Caco-2 (cell line): Measurements from ENCODE around the gene IL17C. TPM values are rescaled to one million over a fixed set of nuclear protein-coding genes. Genes with fewer than 3 reads are reported as not detected.

Experiments used
- BruUV-seq: library from RNA; stranded (reverse); fragments of 400-500 nt; replicated peaks from 2 replicates; lab custom pipeline; 2021; lab: Mats Ljungman, UMichigan
- CTCF ChIA-PET: fragments of 300-600 bp; sonication (Branson Sonifier 250); formaldehyde crosslinking; loops from one replicate; lab custom pipeline; 2022; ENCODE audit warnings: antibody characterized with exemption; lab: Charles Lee
- POLR2A ChIA-PET: fragments of 300-600 bp; sonication (Branson Sonifier 250); formaldehyde crosslinking; loops from one replicate; lab custom pipeline; 2022; ENCODE audit warnings: antibody characterized with exemption; lab: Charles Lee
- DNase-seq, 2 experiments: peaks; one replicate each; pipeline versions ENCODE4 v3.0.0 to v3.0.0-alpha.2; 2020 to 2022
- H3K27me3 ChIP-seq: replicated peaks from 2 replicates; pipeline ENCODE4 v1.6.0; 2011; ENCODE audit warnings: low read length; ENCODE audit not compliant: control insufficient read depth, insufficient read depth
- H3K36me3 ChIP-seq: 2 replicates; pipeline ENCODE4 v1.5.1; 2011; ENCODE audit warnings: low read length; ENCODE audit not compliant: control insufficient read depth, insufficient read depth
- H3K4me1 ChIP-seq: fragments of 250-450 bp; sonication (Bioruptor Pico); 2 replicates; pipeline ENCODE4 v1.5.1; 2020; ENCODE audit warnings: mild to moderate bottlenecking
- H3K4me3 ChIP-seq: 2 replicates; pipeline ENCODE4 v1.5.1; 2011; ENCODE audit warnings: low read depth, mild to moderate bottlenecking, control low read depth, low read length
- H3K9me3 ChIP-seq: fragments of 250-450 bp; sonication (Bioruptor Pico); 2 replicates; pipeline ENCODE4 v1.5.1; 2020; ENCODE audit warnings: mild to moderate bottlenecking, moderate library complexity
- H3K27ac Mint-ChIP-seq: one replicate; pipeline ENCODE4 v1.8.0; 2022; ENCODE audit warnings: mixed read lengths; ENCODE audit not compliant: unreplicated experiment
- H3K27me3 Mint-ChIP-seq: one replicate; pipeline ENCODE4 v1.8.0; 2022; ENCODE audit warnings: mixed read lengths; ENCODE audit not compliant: insufficient read depth, unreplicated experiment
- H3K36me3 Mint-ChIP-seq: one replicate; pipeline ENCODE4 v1.8.0; 2022; ENCODE audit warnings: mild to moderate bottlenecking, mixed read lengths; ENCODE audit not compliant: insufficient read depth, unreplicated experiment
- H3K4me1 Mint-ChIP-seq: one replicate; pipeline ENCODE4 v1.8.0; 2022; ENCODE audit warnings: low read depth, mixed read lengths; ENCODE audit not compliant: unreplicated experiment
- H3K4me3 Mint-ChIP-seq: one replicate; pipeline ENCODE4 v1.8.0; 2022; ENCODE audit warnings: mild to moderate bottlenecking, moderate library complexity, mixed read lengths; ENCODE audit not compliant: unreplicated experiment
- H3K9me3 Mint-ChIP-seq: one replicate; pipeline ENCODE4 v1.8.0; 2022; ENCODE audit warnings: mixed read lengths; ENCODE audit not compliant: unreplicated experiment
- intact Hi-C: fragments of 100-400 bp; cut with micrococcal nuclease; formaldehyde crosslinking; loops from one replicate; pipeline ENCODE4 v1.10.0; 2022; ENCODE audit not compliant: unreplicated experiment
- total RNA-seq: library from RNA; stranded (reverse); gene quantifications from 2 replicates; pipeline ENCODE4 v1.2.3, GENCODE V29; 2022
- TF ChIP-seq, protein P1 (sequence below), 2 experiments: fragments of 200-600 bp in 1 of 2; IDR thresholded peaks; 1 replicate in 1 of 2; 2 replicates in 1 of 2; pipeline versions ENCODE4 v1.5.1 to v1.8.0; 2011 to 2022; ENCODE audit warnings: antibody characterized with exemption in 1 of 2, control low read depth in 1 of 2, inconsistent platforms in 1 of 2, low read depth in 1 of 2, low read length in 1 of 2, mild to moderate bottlenecking in 1 of 2, moderate library complexity in 1 of 2; ENCODE audit not compliant: insufficient read depth in 1 of 2, severe bottlenecking in 1 of 2, unreplicated experiment in 1 of 2

Gene IL17C
- total RNA-seq, 1 experiment from 2014 or later = not detected

DNA sequence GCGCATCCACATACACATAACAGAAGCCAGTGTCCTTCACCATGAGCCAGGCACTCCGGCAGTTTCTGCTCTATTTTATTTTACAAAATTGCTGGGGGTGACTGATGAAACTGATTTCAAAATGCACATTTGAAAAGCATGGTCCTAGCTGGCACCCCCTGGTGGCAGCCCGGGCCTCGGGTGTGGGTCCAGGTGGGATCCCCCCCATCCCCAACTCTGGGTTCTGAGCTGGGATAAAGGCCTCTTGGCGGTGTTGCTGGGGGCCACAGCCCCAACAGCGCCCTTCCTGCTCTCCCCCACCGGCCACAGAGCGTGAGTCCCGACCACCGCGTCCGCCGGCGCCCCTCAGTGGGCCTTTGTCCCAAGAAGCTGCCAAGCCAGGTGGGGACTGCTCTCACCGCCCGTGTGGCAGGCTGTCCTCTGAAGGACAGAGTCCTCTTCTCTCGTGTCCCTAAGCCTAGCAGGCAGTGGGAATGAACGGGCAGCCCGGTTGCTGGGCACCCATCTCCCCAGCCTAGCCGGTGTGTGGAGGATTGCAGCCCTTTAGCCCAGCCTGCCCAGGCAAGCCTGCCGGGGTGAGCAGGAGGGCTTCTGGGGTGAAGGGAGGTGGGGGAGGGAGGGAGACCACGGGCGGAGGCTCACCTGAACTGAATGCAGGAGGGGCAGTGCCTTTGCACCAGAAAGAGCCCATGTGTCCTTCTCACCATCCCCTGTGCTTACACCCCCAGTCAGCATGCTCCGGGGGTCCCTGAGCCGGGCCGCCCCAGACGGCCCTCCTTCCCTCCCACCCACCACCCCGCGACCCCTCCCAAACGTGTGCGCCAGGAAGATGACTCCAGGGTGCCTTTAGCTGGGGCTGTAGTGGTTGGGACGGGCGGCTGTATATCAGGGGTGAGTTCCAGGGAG, 47.0 kb downstream of the IL17C start:
- BruUV-seq = no TSS peak
- peaks cover 17% of the 10 kb centered on the region for H3K36me3 Mint-ChIP-seq
- peak overlapping the region; percentile 78 for H3K4me3 Mint-ChIP-seq
- TF ChIP-seq, protein P1, sequence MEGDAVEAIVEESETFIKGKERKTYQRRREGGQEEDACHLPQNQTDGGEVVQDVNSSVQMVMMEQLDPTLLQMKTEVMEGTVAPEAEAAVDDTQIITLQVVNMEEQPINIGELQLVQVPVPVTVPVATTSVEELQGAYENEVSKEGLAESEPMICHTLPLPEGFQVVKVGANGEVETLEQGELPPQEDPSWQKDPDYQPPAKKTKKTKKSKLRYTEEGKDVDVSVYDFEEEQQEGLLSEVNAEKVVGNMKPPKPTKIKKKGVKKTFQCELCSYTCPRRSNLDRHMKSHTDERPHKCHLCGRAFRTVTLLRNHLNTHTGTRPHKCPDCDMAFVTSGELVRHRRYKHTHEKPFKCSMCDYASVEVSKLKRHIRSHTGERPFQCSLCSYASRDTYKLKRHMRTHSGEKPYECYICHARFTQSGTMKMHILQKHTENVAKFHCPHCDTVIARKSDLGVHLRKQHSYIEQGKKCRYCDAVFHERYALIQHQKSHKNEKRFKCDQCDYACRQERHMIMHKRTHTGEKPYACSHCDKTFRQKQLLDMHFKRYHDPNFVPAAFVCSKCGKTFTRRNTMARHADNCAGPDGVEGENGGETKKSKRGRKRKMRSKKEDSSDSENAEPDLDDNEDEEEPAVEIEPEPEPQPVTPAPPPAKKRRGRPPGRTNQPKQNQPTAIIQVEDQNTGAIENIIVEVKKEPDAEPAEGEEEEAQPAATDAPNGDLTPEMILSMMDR (IDR thresholded peaks at IDR 0.05; ENCODE audit: insufficient read depth in 1 of 2, low read depth in 1 of 2, low read length in 1 of 2, severe bottlenecking in 1 of 2, unreplicated experiment in 1 of 2) = peak; percentile 78 to 82
- no peaks in the 10 kb centered on the region for H3K27me3 Mint-ChIP-seq
- Histone ChIP-seq H3K4me3 (peak overlapping the region; percentile 82), H3K4me1 (peaks cover 24% of the 10 kb centered on the region), H3K27me3 (no peaks in the 10 kb centered on the region), H3K36me3 (no peaks in the 10 kb centered on the region), H3K9me3 (no peaks in the 10 kb centered on the region)
- intact Hi-C loops = loop anchor here (1.0 kb wide), 1 partner anchor 22 kb away; the partner anchor contains the start of gene MVD
- peak in 1 of 2 experiments; percentile 72 for DNase-seq
- H3K9me3 Mint-ChIP-seq = no peaks in the 10 kb centered on the region
- CTCF ChIA-PET = interaction anchor here (0.6 to 1.3 kb wide), 6 partner anchors 13 to 1237 kb away, joined by 3 to 10 read pairs (median 4); partner anchors contain the start of gene MVD
- POLR2A ChIA-PET = interaction anchor here (0.5 to 0.7 kb wide), 2 partner anchors 23 to 115 kb away, joined by 3 to 4 read pairs; partner anchors contain the start of genes MVD and ZC3H18
- no peak overlapping the region for H3K27ac Mint-ChIP-seq
- peaks cover 13% of the 10 kb centered on the region for H3K4me1 Mint-ChIP-seq

DNA sequence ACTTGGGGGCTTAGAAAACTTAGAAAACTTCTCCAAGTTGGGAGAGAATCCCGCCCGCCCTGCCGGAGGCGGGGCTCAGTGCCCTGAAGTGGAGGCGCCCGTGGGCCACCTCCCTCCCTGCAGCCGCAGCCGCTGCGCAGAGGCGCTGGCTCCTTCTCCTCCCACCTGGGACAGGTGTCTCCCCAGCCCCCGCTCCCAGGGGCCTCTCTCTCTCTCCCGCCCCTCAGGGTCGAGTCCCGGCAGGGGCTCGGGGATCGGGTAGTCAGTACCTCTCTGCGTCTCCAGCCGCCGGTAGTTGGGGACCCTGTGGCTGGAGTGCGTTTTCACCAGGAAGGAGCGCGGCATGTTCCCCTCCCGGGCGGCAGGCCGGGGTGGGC, 47.7 kb downstream of the IL17C start:
- POLR2A ChIA-PET = no interaction called here
- peak overlapping the region; percentile 78 for H3K4me3 Mint-ChIP-seq
- H3K9me3 Mint-ChIP-seq = no peaks in the 10 kb centered on the region
- H3K27me3 ChIP-seq = no peaks in the 10 kb centered on the region
- intact Hi-C loops = loop anchor here (1.0 kb wide), 1 partner anchor 23 kb away; the partner anchor contains the start of gene MVD
- peak; percentile 79 to 82 for DNase-seq
- peaks cover 24% of the 10 kb centered on the region for H3K4me1 ChIP-seq
- H3K36me3 Mint-ChIP-seq = peaks cover 13% of the 10 kb centered on the region
- H3K27ac Mint-ChIP-seq = no peak overlapping the region
- peak overlapping the region; percentile 82 for H3K4me3 ChIP-seq
- TF ChIP-seq, protein P1 (IDR thresholded peaks at IDR 0.05; ENCODE audit: insufficient read depth in 1 of 2, low read depth in 1 of 2, low read length in 1 of 2, severe bottlenecking in 1 of 2, unreplicated experiment in 1 of 2) = no peak
- H3K27me3 Mint-ChIP-seq = no peaks in the 10 kb centered on the region
- no peaks in the 10 kb centered on the region for H3K36me3 ChIP-seq
- no TSS peak for BruUV-seq
- peaks cover 13% of the 10 kb centered on the region for H3K4me1 Mint-ChIP-seq
- CTCF ChIA-PET = interaction anchor here (0.6 to 1.3 kb wide), 4 partner anchors 23 to 1237 kb away, joined by 3 to 5 read pairs (median 3); partner anchors contain the start of gene MVD
- no peaks in the 10 kb centered on the region for H3K9me3 ChIP-seq
